ENCODE measurements around the gene CACNA2D3.
"Not testable (repeated sequence)": the region's sequence is repeated elsewhere in the genome, so short reads cannot be mapped to it uniquely, and the experiment has no call there.

CACNA2D3 gene

DNA sequence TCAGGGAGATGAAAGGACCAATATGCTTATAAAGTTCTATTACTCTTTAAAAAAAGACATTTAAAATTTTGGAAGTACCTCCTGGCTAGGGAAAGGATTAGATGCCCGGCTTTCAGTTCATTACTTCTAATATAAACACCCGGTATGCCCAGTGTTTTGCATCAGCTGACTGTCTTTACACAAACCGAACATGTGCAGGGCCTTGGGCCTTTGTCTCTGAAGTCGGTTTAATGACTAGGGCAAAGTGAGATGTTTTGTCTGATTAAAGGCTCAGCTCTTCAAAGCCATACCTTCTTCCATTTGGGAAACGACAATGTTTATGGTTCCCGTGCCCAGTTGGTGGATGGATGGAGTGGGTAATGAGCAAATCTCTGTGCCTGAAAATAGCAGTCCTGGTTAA is 984.8 kb downstream of the CACNA2D3 start:
- H3K27ac ChIP-seq, result no peak overlapping the region
- no peaks in the 10 kb centered on the region for H3K4me1 ChIP-seq
- no peak overlapping the region for H3K4me3 ChIP-seq (ENCODE audit: low read depth, low read length)
- H3K27me3 ChIP-seq (ENCODE audit: control insufficient read depth, insufficient read depth, low read length), result no peaks in the 10 kb centered on the region
- H3K4me2 ChIP-seq (ENCODE audit: low read length), result no peak overlapping the region
- no peak for TF ChIP-seq CTCF (IDR thresholded peaks at IDR 0.05)
- no peaks in the 10 kb centered on the region for H3K9me3 ChIP-seq (ENCODE audit: control insufficient read depth, low read length)
- H3K79me2 ChIP-seq, result no peaks in the 10 kb centered on the region
- no peaks in the 10 kb centered on the region for H3K36me3 ChIP-seq (ENCODE audit: control insufficient read depth, insufficient read depth, low read length)
- H2AFZ ChIP-seq, result no peak overlapping the region
- no peak overlapping the region for H3K9ac ChIP-seq

GRCh38 chr3:55111906-55112305 is 989.6 kb downstream of the CACNA2D3 start:
- H3K9me3 ChIP-seq (ENCODE audit: control insufficient read depth, low read length); H3K79me2 ChIP-seq; H3K27me3 ChIP-seq (ENCODE audit: control insufficient read depth, insufficient read depth, low read length); H3K4me3 ChIP-seq (ENCODE audit: low read depth, low read length); H3K36me3 ChIP-seq (ENCODE audit: control insufficient read depth, insufficient read depth, low read length); H3K4me1 ChIP-seq; H3K4me2 ChIP-seq (ENCODE audit: low read length); H2AFZ ChIP-seq; H3K27ac ChIP-seq; H3K9ac ChIP-seq: not testable (repeated sequence)

- no peak overlapping the region for H2AFZ ChIP-seq
- H3K4me3 ChIP-seq (ENCODE audit: low read depth, low read length), result no peak overlapping the region
- no peaks in the 10 kb centered on the region for H3K36me3 ChIP-seq (ENCODE audit: control insufficient read depth, insufficient read depth, low read length)
- no peak overlapping the region for H3K9ac ChIP-seq
- no peak overlapping the region for H3K27ac ChIP-seq
- no peaks in the 10 kb centered on the region for H3K27me3 ChIP-seq (ENCODE audit: control insufficient read depth, insufficient read depth, low read length)
- H3K79me2 ChIP-seq, result no peaks in the 10 kb centered on the region
- no peaks in the 10 kb centered on the region for H3K4me1 ChIP-seq
- no peaks in the 10 kb centered on the region for H3K9me3 ChIP-seq (ENCODE audit: control insufficient read depth, low read length)
- no peak overlapping the region for H3K4me2 ChIP-seq (ENCODE audit: low read length)
- TF ChIP-seq CTCF (IDR thresholded peaks at IDR 0.05), result no peak
Observed at GRCh38 chr3:55118451-55118850, 996.1 kb downstream of the CACNA2D3 start.

DNA sequence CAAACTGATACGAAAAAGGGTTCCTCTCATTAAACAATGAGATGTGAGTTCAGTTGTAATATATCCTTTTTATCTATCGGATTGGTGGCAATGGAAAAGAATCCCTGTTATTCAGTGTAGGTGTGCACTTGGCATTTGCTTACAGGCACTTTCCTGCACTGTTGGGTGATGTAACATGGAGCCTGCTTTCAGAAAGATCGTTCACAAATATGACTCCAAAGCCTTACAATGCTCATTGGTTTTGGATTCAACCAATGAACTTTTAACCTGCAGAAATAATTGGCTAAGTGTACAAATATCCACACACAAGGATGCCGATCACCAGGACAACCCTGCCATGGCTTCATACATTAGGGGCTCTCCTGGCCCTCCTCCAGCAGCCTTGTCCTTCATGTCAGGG is 996.9 kb downstream of the CACNA2D3 start:
- Histone ChIP-seq H3K27me3 (ENCODE audit: control insufficient read depth, insufficient read depth, low read length) (no peaks in the 10 kb centered on the region), H3K4me1 (no peaks in the 10 kb centered on the region), H3K4me3 (ENCODE audit: low read depth, low read length) (no peak overlapping the region), H3K36me3 (ENCODE audit: control insufficient read depth, insufficient read depth, low read length) (no peaks in the 10 kb centered on the region), H3K79me2 (no peaks in the 10 kb centered on the region), H3K9me3 (ENCODE audit: control insufficient read depth, low read length) (no peaks in the 10 kb centered on the region), H3K4me2 (ENCODE audit: low read length) (no peak overlapping the region), H2AFZ (no peak overlapping the region), H3K27ac (no peak overlapping the region), H3K9ac (no peak overlapping the region)
- TF ChIP-seq CTCF (IDR thresholded peaks at IDR 0.05), result no peak

DNA sequence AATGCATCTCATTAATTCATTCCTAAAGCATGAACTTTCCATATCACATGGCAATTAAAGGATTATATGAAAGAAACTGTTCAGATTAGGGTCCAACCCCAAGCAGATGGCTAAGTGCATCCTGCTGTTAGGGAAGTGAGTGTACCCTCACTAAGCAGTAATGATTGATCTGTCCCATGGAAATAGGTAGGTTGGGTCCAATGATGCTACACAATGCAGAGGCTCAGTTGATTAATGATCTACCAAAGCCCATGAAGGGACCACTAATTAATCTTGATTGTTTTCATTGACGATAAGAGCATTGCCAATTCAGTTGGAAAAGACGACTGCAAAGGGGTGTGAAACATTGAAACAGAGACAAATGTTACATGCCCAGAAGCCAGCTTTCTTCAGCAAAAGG is 1000.0 kb downstream of the CACNA2D3 start:
- H3K4me2 ChIP-seq (ENCODE audit: low read length), result no peak overlapping the region
- no peak overlapping the region for H2AFZ ChIP-seq
- H3K4me1 ChIP-seq, result no peaks in the 10 kb centered on the region
- no peak overlapping the region for H3K9ac ChIP-seq
- no peaks in the 10 kb centered on the region for H3K79me2 ChIP-seq
- no peak overlapping the region for H3K27ac ChIP-seq
- H3K9me3 ChIP-seq (ENCODE audit: control insufficient read depth, low read length), result no peaks in the 10 kb centered on the region
- H3K36me3 ChIP-seq (ENCODE audit: control insufficient read depth, insufficient read depth, low read length), result no peaks in the 10 kb centered on the region
- H3K4me3 ChIP-seq (ENCODE audit: low read depth, low read length), result no peak overlapping the region
- TF ChIP-seq CTCF (IDR thresholded peaks at IDR 0.05), result no peak
- H3K27me3 ChIP-seq (ENCODE audit: control insufficient read depth, insufficient read depth, low read length), result no peaks in the 10 kb centered on the region

Measured in parathyroid adenoma (tissue), 2 donors.